NCI-H146 treated with DMSO at 0.1 percent for 48 hours (cell line): ENCODE measurements around the gene CAMKMT.

Experiments used
- DNase-seq: peaks from one replicate; lab custom pipeline; 2025; ENCODE audit not compliant: unreplicated experiment; lab: John Stamatoyannopoulos, UW

The CAMKMT gene

GRCh38 chr2:44730593-44730992, 368.8 kb downstream of the CAMKMT start:
- no peak for DNase-seq

DNA sequence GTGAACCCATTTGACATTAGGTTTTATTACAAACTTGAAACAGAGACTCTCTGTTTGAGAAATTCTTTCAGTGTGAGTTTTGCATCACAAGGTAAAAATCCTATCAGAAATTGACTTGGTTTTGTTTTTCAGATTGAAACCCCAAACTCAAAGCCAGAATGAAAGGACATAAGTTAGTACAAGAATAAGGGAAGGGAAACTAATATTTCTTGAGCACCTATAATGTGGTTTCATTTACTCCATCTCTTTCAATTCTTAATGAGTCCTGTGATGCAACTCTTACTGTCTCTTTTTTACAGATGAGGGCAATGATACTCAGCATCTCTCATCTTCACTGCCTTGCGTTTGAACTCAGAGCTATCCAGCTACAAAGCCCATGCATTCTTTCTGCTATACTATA, 369.8 kb downstream of the CAMKMT start:
- DNase-seq = no peak

DNA sequence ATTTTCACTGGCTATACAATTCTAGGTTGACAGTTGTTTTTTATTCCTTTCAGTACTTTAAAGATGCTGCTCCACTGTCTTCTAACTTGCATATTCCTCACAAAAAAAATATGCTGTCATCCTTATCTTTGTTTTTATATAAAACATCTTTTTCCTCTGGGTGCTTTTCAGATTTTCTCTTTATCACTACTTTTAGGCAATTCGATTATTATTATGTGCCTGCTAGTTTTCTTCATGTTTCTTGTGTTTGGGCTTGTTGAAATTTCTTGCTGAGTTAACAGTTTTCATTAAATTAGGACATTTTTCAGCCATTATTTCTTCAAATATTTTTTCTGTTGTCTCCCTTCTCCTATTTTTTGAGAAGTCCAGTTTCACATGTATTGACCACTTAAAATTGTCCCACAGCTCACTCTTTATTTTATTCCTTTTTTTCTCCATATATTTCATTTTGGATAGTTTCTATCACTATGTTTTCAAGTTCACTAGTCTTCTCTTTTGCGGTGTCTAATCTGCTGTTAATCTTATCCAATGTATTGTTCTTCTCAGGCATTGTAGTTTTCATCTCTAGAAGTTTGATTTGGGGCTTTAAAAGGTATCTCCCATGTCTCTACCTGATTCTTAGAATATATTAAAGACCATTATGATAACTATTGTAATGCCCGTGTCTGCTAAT, 374.7 kb downstream of the CAMKMT start:
- no peak for DNase-seq

- DNase-seq = no peak
Measured at GRCh38 chr2:44740678-44741077, 378.9 kb downstream of the CAMKMT start.

DNA sequence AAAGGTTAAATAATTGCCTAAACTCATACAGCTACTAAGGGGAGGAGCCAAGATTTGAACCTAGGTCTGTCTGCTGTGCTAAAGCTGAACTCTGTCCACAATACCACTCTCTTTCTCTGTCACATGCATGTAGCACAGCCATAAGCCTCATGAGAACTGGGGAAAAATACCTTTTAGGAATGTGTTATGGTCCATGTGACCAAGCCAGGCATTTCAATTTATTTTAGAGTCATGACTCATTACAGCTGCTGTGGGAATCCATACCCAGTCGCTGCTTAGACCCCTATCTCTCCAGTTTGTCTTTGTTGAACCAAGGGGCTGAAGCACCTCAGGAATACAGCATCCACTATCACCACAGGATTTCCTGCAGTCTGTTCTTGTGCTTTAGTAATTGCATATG, 379.8 kb downstream of the CAMKMT start:
- DNase-seq = no peak

GRCh38 chr2:44742057-44742456, 380.3 kb downstream of the CAMKMT start:
- DNase-seq = no peak

- DNase-seq = peak; percentile 47
Measured at GRCh38 chr2:44743473-44743872, 381.7 kb downstream of the CAMKMT start.

- no peak for DNase-seq
Measured at GRCh38 chr2:44744961-44745892, 383.5 kb downstream of the CAMKMT start.

DNA sequence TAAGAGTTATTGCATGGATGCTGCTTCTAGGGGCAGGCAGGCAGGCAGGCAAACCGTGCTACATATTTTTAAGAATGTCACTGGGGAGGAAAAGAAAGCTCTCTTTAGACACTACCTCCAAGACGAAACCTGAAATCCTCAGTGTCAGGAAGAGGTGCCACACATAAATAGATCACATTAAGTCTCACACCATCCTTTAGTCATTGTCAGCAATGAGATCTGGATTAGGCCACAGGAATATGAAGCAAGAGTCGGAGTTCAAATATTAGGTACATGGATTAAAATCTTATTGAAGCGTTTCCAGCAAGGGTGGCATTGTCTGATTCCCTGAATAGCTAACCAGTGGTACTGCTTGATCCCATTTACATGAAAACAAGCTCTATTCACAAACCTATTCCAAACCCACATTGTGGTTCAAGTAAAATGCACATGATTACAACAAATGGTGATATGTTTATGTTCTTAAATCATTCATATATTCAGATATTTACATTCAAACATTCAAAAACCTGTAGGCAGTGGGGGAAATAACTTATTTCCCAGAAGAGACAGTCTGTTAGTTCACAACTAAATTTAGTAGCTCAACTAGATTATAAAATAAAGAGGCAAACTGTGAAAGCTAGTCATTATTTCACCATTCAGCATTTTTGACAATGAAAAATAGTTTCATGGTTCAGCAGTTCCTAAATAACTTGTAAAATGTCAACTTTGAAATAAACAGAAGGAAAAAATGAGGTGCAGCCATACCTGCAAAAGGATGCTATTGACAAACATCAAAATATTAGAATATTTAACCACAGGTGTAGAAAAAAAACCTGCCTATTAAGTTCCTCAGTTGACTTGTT, 384.4 kb downstream of the CAMKMT start:
- DNase-seq = no peak

- DNase-seq = no peak
Measured at GRCh38 chr2:44746856-44747615, 385.3 kb downstream of the CAMKMT start.

DNA sequence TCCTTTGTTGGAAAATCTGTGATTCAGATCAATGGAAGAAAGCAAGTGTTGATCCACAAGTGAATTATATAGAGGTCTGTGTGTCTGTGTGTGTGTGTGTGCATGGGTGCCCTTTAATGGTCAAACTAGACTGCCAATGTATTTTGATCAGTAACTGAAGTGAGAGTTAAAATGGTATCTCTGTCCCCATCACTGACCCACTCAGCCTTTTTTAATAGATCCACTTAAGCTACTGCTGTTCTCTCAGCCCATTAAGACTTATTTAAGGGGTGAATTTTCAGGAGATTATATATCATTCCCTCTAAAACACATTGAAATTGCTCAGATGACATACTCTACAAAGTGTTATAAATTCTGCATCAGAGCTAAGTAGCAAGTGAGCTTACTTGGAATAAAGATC, 386.0 kb downstream of the CAMKMT start:
- no peak for DNase-seq

DNA sequence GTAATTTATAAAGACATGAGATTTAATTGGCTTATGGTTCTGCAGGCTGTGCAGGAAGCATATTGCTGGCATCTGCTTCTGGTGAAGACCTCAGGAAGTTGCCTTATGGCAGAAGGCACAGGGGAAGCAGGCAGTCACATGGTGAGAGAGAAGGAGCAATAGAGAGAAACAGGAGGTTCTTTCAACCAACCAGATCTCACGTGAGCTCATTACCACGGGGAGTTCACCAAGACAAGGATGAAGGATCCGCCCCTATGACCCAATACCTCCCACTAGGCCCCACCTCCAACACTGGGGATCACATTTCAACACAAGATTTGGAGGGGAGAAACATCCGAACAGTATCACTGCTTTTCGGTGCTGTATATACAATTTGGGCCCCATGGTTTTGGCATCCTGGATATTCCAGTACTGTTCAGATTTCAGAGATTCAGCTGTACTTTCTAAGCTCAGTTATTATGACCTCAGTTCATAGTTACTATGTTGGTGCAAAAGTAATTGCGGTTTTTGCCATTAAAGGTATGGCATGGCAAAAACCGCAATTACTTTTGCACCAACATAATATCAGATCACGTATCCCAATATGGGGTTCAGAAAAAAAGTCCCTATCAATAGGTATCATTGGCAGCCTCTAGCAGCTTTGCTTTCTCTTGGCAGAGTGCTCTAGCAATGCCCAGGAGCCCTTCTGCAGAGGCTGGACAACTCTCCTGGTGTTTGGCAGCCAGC, 390.2 kb downstream of the CAMKMT start:
- DNase-seq = no peak

DNA sequence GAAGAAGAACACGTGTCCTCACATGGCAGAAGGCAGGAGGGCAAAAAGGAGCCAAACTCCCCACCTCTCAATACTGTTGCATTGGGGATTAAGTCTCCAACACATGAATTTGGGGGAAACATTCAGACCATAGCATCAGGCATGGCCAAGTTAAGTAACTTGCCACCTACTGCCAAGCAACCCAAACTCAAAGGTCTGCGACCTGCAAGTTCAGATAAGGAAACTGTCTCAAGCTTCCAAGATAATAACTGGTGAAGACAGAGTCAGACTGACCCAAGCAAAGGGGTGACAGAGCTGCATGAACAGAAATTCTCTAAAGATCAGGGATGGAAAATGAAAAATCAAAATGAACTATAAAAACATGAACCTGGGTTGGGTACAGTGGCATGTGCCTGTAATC, 391.0 kb downstream of the CAMKMT start:
- DNase-seq = no peak

- DNase-seq = peak; percentile 18
Measured at GRCh38 chr2:44753552-44754285, 392.0 kb downstream of the CAMKMT start.

DNA sequence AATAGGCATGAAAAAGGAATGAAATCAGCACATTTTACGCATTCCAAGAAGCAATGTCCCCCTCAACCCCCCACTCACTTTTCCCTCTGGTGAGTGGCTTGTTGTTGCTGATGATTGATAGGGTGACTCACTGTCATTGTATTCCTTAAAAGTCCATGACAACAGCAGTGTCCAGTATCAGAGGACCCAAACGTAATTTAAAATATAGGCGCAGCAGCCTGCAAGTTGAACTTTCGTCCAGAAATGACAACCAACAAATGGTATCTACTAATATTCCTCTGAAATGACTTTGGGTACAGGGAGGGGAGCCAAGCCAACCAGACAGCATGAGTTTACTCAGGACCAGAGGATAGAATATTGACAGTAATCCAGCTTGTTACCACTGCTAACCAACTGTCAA, 396.8 kb downstream of the CAMKMT start:
- no peak for DNase-seq

DNA sequence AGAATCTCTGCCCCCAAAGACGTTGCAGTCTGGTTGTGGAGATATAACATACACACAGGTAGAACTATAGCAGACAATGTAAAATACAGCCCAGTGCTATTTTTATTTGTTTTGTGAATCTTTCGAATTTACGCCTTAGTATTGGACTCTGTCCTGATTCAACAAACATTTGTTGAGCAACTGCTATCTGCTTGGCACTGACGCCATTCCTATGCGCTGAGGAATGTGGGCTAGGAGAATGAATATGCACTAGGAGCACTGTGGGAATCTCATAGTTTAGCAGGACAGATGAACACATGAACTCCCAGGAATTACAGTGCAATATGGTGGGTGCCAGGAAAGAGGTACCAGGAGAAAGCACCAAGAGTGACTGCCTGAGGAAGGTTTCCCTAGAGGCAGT, 398.1 kb downstream of the CAMKMT start:
- no peak for DNase-seq

- DNase-seq = no peak
Measured at GRCh38 chr2:44763275-44763782, 401.6 kb downstream of the CAMKMT start.

- no peak for DNase-seq
Measured at GRCh38 chr2:44766220-44766619, 404.5 kb downstream of the CAMKMT start.

GRCh38 chr2:44766777-44767176, 405.0 kb downstream of the CAMKMT start:
- no peak for DNase-seq
